ENCODE results near the gene MYL7.
A peak's percentile ranks its signal among the peaks of the same experiment; 100 is the strongest.
"Not testable (repeated sequence)": the region's sequence is repeated elsewhere in the genome, so short reads cannot be mapped to it uniquely, and the experiment has no call there.

The MYL7 gene

GRCh38 chr7:44131173-44132029, 9.7 kb downstream of the MYL7 start:
- no peak for DNase-seq (ENCODE audit: low read depth)

- DNase-seq (ENCODE audit: low read depth) = no peak
Observed at GRCh38 chr7:44128721-44129582, 12.2 kb downstream of the MYL7 start.

GRCh38 chr7:44127161-44127560, 14.0 kb downstream of the MYL7 start:
- no peak for DNase-seq (ENCODE audit: low read depth)

GRCh38 chr7:44126574-44126973, 14.6 kb downstream of the MYL7 start:
- DNase-seq (ENCODE audit: low read depth) = not testable (repeated sequence)

- no peak for DNase-seq (ENCODE audit: low read depth)
Observed at GRCh38 chr7:44124822-44125202, 16.3 kb downstream of the MYL7 start.

- DNase-seq (ENCODE audit: low read depth) = peak; percentile 83
Observed at GRCh38 chr7:44123190-44124003, 17.7 kb downstream of the MYL7 start, which contains the start of gene POLD2. Gene POLD2 (minus strand): TSS chr7:44123548. CDS start chr7:44122053, 1,495 bp downstream.

- DNase-seq (ENCODE audit: low read depth) = no peak
Observed at GRCh38 chr7:44122529-44122928, 18.6 kb downstream of the MYL7 start.

- DNase-seq (ENCODE audit: low read depth) = no peak
Observed at GRCh38 chr7:44121761-44122420, 19.2 kb downstream of the MYL7 start.

- DNase-seq (ENCODE audit: low read depth) = no peak
Observed at GRCh38 chr7:44120395-44120794, 20.7 kb downstream of the MYL7 start.

GRCh38 chr7:44119829-44120380, 21.2 kb downstream of the MYL7 start:
- no peak for DNase-seq (ENCODE audit: low read depth)

- no peak for DNase-seq (ENCODE audit: low read depth)
Observed at GRCh38 chr7:44117801-44118429, 23.2 kb downstream of the MYL7 start.

GRCh38 chr7:44116789-44117666, 24.1 kb downstream of the MYL7 start:
- no peak for DNase-seq (ENCODE audit: low read depth)

- DNase-seq (ENCODE audit: low read depth) = no peak
Observed at GRCh38 chr7:44116087-44116788, 24.9 kb downstream of the MYL7 start.

- no peak for DNase-seq (ENCODE audit: low read depth)
Observed at GRCh38 chr7:44114586-44115310, 26.4 kb downstream of the MYL7 start.

GRCh38 chr7:44113764-44114354, 27.3 kb downstream of the MYL7 start:
- DNase-seq (ENCODE audit: low read depth) = no peak

- no peak for DNase-seq (ENCODE audit: low read depth)
Observed at GRCh38 chr7:44112997-44113763, 28.0 kb downstream of the MYL7 start.
